Measurements from ENCODE around the gene INTS15.

The INTS15 gene

DNA sequence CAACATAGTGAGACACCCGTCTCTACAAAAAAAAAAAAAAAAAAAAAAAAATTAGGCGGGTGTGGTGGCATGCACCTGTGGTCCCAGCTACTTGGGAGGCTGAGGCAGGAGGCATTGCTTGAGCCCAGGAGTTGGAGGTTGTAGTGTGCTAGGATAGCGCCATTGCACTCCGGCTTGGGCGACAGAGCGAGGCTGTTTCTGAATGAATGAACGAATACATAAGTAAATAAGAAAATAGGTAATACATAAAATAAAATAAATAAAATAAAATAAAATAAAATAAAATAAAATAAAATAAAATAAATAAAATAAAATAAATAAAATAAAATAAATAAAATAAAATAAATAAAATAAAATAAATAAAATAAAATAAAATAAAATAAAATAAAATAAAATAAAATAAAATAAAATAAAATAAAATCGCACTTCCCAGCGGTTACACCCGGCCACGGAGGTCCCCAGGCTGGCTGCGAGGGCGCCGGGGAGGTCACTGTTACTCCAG lies 12.9 kb upstream of the INTS15 start:
- in situ Hi-C loops (cut with MboI; ENCODE audit: low sequenced_read_pairs), result loop anchor here (25.0 kb wide), 1 partner anchor 360 kb away; no protein-coding TSS in a partner anchor

DNA sequence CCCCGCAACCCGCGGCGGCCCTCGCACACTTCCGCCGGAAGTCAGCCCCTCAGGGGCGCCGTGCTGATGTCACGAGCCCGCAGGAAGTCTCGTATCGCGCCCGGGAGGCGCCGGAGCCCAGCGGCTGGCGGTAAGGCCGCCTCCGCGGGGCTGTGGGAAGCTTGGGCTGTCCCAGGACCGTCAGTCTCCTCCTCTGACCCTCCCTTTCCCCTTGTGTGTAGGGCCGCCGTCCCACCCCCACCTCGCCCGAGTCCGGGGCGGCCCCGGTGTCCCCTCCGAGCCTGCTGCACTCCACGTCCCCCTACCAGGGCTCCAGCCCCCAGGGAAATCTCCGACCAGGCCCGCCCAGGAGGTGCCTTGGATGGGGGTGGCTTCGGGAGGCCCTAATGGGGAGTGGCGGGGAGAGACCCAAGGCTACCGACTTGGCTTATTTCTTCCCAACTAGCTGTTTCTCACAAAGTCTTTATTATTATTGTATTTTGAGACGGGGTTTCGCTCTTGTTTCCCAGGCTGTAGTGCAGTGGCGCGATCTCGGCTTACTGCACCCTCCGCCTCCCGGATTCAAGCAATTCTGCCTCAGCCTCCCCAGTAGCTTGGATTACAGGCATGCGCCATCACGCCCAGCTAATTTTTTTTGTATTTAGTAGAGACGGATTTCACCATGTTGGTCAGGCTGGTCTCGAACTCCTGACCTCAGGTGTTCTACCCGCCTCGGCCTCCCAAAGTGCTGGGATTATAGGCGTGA lies 12.3 kb upstream of the INTS15 start, which contains the start of gene ZDHHC4:
Gene ZDHHC4 (plus strand): TSS at position 86 of the 745 bp plus-strand sequence. CDS start 3,108 bp downstream, outside the sequence.
- in situ Hi-C loops (cut with MboI; ENCODE audit: low sequenced_read_pairs), result loop anchor here (25.0 kb wide), 1 partner anchor 360 kb away; no protein-coding TSS in a partner anchor

DNA sequence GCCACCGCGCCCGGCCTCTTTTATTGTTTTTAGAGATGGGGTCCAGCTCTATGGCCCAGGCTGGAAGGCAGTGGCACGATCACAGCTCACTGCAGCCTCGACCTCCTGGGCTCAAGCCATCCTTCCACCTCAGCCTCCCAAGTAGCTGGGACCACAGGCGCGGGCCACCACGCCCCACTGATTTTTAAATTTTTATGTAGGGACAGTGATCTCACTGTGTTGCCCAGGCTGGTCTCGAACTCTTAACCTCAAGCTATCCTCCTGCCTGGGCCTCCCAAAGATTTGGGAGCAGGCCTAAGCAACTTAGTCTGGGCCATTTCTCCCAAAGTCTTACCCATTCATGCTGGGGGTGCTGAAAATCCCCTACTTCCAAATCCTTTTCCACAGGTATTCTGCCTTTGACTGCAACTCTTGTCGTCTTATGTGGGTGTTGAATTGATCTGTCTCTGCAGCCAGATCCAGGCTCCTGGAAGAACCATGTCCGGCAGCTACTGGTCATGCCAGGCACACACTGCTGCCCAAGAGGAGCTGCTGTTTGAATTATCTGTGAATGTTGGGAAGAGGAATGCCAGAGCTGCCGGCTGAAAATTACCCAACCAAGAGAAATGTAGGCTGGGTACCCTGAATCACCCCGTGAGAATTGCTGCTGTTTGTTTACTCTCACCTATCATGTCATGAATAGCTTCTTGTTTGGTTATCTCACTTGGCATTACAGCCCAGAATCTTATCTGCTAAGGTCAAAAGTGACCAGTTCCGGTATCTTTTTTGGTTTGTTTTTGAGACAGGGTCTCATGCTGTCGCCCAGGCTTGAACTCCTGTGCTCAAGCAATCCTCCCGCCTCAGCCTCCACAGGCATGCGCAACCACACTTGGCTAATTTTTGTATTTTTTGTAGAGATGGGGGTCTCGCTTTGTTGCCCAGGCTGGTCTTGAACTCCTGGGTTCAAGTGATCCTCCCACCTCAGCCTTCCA lies 11.4 kb upstream of the INTS15 start:
- in situ Hi-C loops (cut with MboI; ENCODE audit: low sequenced_read_pairs), result loop anchor here (25.0 kb wide), 1 partner anchor 359 kb away; no protein-coding TSS in a partner anchor

DNA sequence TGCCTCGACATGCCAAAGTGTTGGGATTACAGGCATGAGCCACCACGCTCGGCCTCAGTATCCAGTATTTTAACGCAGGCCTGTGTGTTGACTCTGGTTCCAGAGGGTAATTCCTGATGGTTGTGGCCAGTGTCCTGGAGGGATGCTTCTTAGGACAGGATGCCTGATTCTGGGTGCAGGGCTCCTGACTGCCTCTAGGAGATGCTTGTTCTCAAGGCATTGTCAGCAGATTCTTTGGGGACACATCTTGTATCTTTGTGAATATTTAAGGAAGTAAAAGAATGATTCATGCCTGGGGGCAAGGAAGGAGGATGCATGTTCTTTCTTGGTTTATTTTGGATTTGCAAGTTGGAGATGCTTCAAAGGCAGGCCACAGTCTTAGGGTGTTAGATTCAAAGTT lies 10.4 kb upstream of the INTS15 start:
- in situ Hi-C loops (cut with MboI; ENCODE audit: low sequenced_read_pairs), result loop anchor here (25.0 kb wide), 1 partner anchor 358 kb away; no protein-coding TSS in a partner anchor

DNA sequence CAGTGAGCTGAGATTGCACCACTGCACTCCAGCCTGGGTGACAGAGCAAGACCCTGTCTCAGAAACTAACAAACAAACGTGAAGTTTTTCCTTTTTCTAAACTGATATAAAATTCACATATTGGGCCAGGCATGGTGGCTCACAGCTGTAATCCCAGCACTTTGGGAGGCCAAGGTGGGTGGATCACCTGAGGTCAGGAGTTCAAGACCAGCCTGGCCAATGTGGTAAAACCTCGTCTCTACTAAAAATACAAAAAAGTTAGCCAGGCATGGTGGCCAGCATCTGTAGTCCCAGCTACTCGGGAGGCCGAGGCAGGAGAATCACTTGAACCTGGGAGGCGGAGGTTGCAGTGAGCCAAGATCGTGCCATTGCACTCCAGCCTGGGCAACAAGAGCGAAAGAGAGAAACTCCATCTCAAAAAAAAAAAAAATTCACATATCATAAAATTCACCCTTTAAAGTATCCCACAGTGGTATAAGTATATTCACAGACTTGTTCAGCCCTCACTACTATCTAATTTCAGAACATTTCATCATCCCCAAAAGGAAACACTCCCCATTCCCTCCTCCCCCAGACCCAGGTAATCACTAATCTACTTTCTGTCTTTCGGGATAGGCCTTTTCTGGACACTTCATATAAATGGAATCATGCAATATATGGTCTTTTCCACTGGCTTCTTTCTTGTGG lies 3.9 kb upstream of the INTS15 start:
- in situ Hi-C loops (cut with MboI; ENCODE audit: low sequenced_read_pairs), result loop anchor here (25.0 kb wide), 1 partner anchor 351 kb away; no protein-coding TSS in a partner anchor

DNA sequence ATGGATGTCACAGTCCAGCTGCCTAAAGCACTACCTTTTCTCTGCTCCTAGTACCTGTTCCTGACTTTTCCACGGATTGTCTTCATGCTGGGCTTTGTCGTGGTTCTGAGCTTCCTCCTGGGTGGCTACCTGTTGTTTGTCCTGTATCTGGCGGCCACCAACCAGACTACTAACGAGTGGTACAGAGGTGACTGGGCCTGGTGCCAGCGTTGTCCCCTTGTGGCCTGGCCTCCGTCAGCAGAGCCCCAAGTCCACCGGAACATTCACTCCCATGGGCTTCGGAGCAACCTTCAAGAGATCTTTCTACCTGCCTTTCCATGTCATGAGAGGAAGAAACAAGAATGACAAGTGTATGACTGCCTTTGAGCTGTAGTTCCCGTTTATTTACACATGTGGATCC lies 1.3 kb upstream of the INTS15 start:
- in situ Hi-C loops (cut with MboI; ENCODE audit: low sequenced_read_pairs), result loop anchor here (25.0 kb wide), 1 partner anchor 349 kb away; no protein-coding TSS in a partner anchor

DNA sequence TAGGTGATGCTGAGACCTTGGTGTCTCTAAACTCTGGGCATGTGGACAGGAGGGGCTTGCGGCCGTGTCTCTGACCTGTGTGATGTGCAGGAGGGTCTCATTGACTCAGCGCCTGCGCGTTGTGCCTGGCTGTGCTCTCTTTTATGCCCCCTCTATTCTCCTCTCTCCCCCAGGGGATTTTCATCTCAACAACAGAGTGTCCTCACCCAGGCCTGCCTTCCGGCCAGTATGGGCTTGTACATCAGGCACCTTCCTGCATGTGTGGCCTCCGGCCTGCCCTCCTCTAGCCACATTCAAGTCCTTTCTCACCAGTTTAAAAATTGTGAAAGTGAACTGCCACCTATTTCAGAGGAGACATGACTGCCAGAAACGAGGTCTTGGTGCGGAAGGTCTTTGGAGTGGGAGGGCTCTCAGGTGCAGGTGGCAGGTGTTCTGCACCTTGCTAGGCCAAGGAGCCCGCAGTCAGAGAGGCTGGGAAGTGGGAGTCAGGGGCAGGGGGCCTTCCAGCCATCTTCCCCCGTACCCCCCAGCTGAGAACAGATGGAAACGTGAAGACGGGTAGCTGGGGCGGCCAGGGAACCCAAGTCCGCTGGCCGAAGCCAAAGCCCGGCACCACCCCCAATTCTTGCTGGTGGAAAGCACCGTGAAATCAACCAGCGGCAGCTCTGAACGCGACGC lies 531 bp upstream of the INTS15 start:
- in situ Hi-C loops (cut with MboI; ENCODE audit: low sequenced_read_pairs), result loop anchor here (25.0 kb wide), 1 partner anchor 348 kb away; no protein-coding TSS in a partner anchor

DNA sequence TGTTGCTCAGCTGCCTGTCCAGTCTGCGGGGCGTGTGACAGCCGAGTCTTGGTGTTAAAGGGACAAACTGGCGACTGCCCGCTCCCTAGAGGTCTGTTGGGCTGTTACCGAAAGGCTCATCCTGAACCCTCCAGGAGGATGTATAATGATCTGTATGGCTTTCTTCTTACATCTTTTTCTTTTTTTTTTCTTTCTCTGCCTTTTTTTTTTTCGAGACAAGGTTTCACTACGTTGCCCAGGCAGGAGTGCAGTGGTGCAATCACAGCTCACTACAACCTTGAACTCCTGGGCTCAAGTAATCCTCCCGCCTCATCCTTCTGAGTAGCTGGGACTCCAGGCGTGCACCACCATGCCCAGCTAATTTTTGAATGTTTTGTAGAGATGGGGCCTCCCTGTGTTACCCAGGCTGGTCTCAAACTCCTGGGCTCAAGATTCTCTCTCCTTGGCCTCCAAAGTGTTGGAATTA lies 857 bp downstream of the INTS15 start:
- in situ Hi-C loops (cut with MboI; ENCODE audit: low sequenced_read_pairs), result loop anchor here (25.0 kb wide), 1 partner anchor 347 kb away; no protein-coding TSS in a partner anchor

DNA sequence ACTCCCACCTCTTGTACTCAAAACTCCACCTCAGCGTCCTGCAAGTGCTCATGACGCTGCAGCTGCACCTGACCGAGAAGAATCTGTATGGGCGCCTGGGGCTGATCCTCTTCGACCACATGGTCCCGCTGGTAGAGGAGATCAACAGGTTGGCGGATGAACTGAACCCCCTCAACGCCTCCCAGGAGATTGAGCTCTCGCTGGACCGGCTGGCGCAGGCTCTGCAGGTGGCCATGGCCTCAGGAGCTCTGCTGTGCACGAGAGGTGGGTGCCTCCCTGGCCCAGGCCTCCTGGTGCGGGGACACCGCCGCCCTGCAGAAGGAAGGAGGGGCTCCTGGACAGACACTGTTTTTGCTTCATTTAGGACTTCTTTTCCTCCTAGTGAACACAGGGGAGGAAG lies 10.3 kb downstream of the INTS15 start:
- in situ Hi-C loops (cut with MboI; ENCODE audit: low sequenced_read_pairs), result no loop called here

DNA sequence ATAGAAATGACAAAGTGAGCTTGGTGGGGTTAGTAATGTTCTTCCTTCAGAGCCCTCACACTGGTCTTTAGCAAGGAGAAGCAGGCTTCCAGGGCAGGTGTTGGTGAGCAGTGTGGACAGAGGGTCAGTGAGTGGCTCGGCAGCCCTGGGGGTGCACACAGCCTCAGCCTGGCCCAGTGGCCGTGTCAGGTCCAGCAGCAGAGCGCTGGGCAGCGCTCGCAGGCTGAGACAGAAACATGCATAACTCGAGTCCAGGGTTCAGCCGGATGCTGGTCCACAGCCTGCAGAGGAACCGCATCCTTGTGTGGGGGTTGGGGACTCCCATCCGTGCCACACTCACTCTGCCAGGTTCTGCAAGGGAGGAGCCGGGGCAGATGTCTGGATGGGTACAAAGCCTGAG lies 14.6 kb downstream of the INTS15 start:
- in situ Hi-C loops (cut with MboI; ENCODE audit: low sequenced_read_pairs), result no loop called here

DNA sequence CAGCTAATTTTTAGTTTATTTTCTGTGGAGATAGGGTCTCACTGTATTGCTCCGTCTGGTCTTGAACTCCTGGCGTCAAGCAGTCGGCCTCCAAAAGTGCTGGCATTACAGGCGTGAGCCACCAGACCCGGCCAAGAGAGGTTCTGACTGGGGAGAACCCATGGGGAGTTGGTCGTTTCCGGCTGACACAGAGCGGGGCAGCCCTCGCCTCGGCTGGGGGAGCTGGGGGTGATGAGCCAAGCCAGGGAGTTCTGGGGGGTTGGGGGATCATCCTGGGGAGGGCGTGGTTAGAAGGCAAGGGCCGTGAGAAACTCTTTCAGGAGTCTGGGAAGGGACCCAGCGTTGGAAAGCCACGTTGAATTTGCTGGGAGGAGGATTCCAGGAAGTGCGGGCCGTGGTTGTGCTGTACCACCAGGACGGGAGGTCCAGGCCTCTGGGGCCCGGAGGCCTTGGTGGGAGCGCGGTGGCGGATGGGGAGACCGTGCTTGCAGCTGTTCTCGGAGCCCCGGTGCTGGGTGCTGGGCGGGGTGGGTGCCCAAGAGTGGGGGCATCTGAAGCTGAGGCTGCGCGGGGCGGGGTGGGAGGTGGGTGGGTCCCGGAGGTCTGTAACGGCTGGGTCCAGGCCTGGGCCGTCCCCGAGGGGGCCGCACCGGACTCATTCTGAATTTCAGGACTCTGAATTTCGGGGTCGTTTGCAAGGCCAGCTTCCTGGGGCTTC lies 17.2 kb downstream of the INTS15 start:
- in situ Hi-C loops (cut with MboI; ENCODE audit: low sequenced_read_pairs), result no loop called here

DNA sequence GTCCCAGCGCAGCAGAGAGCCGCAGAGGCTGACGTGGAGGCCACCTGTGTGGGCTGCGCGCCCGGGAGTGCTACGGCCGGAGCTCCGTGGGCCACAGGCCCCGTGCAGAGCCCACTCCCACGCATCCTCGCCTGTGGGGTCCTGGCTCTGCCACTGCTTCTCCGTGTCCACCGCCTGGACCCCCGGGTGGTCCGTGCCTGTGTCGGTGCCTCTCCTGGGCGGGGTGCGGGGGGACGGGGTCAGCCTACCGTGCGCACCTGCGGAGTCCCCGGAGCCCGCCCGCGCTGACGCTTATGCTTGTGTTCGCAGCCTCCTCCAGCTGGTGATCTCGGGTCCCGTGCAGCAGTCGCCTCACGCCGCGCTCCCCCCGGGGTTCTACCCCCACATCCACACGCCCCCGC lies 17.8 kb downstream of the INTS15 start:
- in situ Hi-C loops (cut with MboI; ENCODE audit: low sequenced_read_pairs), result no loop called here

DNA sequence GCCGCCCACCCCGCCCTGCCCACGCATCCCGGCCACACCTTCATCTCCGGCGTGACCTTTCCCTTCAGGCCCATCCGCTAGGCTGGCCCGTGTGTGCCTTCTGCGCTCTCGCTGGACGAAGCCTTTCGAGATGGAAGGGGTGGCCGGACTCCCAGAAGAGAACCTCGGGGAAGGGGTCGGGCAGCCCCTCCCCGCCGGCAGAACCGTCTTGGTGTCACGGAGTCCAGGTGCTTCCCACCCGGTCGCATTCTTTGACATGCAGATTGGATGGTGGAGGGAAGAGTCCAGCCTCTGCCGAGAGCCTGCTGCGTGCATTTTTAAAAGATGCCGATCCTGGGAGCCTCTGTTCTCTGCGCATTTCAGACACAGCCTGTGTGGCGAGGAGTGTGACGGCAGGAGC lies 18.3 kb downstream of the INTS15 start:
- in situ Hi-C loops (cut with MboI; ENCODE audit: low sequenced_read_pairs), result no loop called here

DNA sequence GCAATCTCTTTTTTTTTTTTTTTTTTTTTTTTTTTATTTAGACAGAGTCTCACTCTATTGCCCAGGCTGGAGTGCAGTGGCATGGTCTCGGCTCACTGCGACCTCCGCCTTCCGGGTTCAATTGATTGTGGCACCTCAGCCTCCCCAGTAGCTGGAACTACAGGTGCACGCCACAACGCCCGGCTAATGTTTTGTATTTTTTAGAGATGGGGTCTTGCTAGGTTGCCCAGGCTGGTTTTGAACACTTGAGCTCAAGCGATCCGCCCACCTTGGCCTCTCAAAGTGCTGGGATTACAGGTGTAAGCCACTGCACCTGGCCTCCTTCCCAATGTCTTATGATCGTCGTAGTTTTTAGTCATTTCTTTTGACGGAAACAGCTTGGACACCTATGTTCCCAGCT lies 19.0 kb downstream of the INTS15 start:
- in situ Hi-C loops (cut with MboI; ENCODE audit: low sequenced_read_pairs), result no loop called here

DNA sequence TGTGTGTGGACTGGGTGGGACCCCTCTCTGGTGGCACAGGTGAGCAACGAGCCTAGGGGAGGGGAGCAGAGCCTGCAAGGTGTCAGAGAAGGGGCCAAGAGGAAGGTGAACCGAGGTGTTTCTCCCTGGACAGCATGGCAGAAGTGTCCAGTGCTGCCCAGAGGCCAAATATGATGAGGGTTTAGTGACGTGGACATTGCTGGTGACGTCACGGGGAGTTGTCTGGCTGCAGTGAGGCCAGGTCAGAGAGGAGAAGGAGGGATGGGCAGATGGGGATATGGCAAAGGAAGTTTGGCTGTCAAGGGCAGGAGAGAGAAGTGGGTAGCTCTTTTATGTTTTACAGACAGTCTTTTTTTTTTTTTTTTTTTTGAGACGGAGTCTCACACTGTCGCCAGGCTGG lies 23.0 kb downstream of the INTS15 start:
- in situ Hi-C loops (cut with MboI; ENCODE audit: low sequenced_read_pairs), result no loop called here

DNA sequence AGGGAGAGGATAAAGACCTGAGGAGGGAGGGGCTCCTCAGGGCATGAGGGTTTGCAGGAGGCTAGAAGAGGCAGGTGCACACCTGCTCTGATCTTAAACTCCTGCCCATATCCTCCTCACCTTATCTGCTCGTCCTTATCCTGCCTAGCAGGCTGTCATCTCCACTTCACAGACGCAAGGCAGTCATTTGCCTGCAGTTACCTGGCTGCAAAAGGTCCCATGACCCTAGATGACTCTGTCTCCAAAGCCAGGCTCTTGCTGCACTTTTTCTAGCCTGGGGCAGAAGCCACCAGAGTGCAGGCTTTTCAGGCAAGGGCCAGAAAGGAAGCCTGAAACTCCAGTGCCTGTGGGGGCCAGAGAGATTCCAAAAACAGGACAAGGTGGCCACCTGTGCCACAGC lies 23.9 kb downstream of the INTS15 start:
- in situ Hi-C loops (cut with MboI; ENCODE audit: low sequenced_read_pairs), result no loop called here

DNA sequence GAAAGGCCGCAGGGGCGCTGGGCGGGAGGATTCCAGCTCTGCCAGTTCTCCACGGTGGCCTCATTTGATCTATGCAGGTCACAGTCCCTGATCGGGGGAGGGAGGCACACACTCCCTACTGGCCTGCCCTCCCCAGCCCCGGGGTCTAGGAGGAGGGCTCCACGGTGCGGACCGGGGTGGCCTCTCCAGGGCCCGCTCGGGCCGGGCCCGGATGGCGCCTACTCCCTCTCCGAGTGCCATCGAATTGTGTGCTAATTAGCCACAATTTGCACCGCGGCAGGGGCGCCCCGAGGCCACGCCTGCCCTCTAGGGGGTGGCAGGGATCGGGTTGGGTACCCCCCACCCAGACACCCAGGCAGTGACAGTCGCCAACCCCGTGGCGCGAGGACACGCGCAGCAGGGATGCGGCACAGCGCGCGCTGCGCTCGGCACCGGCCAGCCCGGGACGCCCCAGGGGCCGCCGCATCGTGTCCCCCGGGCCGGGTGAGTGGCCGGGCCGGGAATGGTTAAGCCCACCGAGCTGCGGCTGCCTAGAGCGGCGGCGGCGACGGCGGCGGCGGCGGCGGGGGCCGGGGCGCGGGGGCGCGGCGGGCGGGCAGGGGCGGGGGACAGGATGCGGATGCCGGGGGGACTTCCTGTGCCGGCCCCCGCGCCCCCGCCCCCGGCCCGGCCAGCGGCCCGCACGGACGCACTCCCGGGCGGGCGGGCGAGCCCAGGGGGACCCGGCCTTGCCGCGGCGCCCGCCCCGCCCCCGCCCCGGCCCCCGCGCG lies 25.3 kb downstream of the INTS15 start, which contains the start of gene ZNF853:
Gene ZNF853 (plus strand): TSS at position 658 of the 770 bp plus-strand sequence. CDS start 565 bp downstream, outside the sequence.
- in situ Hi-C loops (cut with MboI; ENCODE audit: low sequenced_read_pairs), result no loop called here
